Breast epithelium (tissue), 3 donors: Measurements from ENCODE around the gene PARD3B.

Experiments
- CTCF ChIP-seq, 3 donors: fragments of 450-650 bp; IDR thresholded peaks; one replicate each; pipeline ENCODE4 v1.5.1; 2016 to 2017; ENCODE audit warnings: antibody characterized with exemption in 3 of 3, mild to moderate bottlenecking in 3 of 3, moderate library complexity in 3 of 3
- POLR2A ChIP-seq: fragments of 450-650 bp; IDR thresholded peaks from one replicate; pipeline ENCODE4 v1.6.1; 2016; ENCODE audit warnings: antibody characterized with exemption, mild to moderate bottlenecking, moderate library complexity

- TF ChIP-seq CTCF (IDR thresholded peaks at IDR 0.05) (no peak), POLR2A (no peak)
These were observed 429.2 kb downstream of the PARD3B start for GRCh38 chr2:204974487-204974886.
